SU-DHL-6 (cell line): ENCODE measurements around the gene ARHGAP1.

Source experiments
- H2AFZ ChIP-seq: fragments of 200-600 bp; sonication (generic); 2 replicates; pipeline ENCODE4 v1.6.1; 2014; ENCODE audit warnings: low read depth, mild to moderate bottlenecking, moderate library complexity, mixed read lengths, antibody characterized with exemption, low read length; ENCODE audit not compliant: severe bottlenecking
- H3F3A ChIP-seq: fragments of 200-600 bp; shearing (Covaris generic); 2 replicates; pipeline ENCODE4 v1.6.0; 2016; ENCODE audit warnings: antibody characterized with exemption, mild to moderate bottlenecking; ENCODE audit not compliant: insufficient read depth
- H3K27ac ChIP-seq: fragments of 200-600 bp; sonication (generic); 2 replicates; pipeline ENCODE4 v1.5.1; 2016; ENCODE audit warnings: low read depth, mild to moderate bottlenecking, low read length, moderate library complexity, mixed read lengths
- H3K27me3 ChIP-seq: fragments of 200-600 bp; sonication (generic), shearing (Covaris generic); 2 replicates; pipeline ENCODE4 v1.6.0; 2014; ENCODE audit warnings: mild to moderate bottlenecking, low read length
- H3K36me3 ChIP-seq: fragments of 200-600 bp; sonication (generic); 2 replicates; pipeline ENCODE4 v1.6.1; 2014; ENCODE audit warnings: mild to moderate bottlenecking, low read length, mixed read lengths
- H3K4me2 ChIP-seq: fragments of 300-600, 200-600 bp; shearing (Covaris generic), sonication (generic); 2 replicates; pipeline ENCODE4 v1.6.0; 2014; ENCODE audit warnings: low read length, low read depth, mild to moderate bottlenecking; ENCODE audit not compliant: poor library complexity, severe bottlenecking
- H3K4me3 ChIP-seq: fragments of 200-600 bp; sonication (generic); 2 replicates; pipeline ENCODE4 v1.5.1; 2014; ENCODE audit warnings: antibody characterized with exemption, low read length, mild to moderate bottlenecking, mixed read lengths; ENCODE audit not compliant: insufficient read depth, poor library complexity, severe bottlenecking
- H3K79me2 ChIP-seq: fragments of 200-600 bp; sonication (generic); 2 replicates; pipeline ENCODE4 v1.6.1; 2014; ENCODE audit warnings: mild to moderate bottlenecking, low read length, moderate library complexity; ENCODE audit not compliant: insufficient read depth
- H3K9ac ChIP-seq: fragments of 200-600 bp; sonication (generic); 2 replicates; pipeline ENCODE4 v1.7.0; 2014; ENCODE audit warnings: mild to moderate bottlenecking, low read length
- H3K9me2 ChIP-seq: fragments of 200-600 bp; sonication (generic); replicated peaks from 2 replicates; pipeline ENCODE4 v1.6.1; 2014; ENCODE audit warnings: low read length; ENCODE audit not compliant: insufficient read depth
- H3K9me3 ChIP-seq: fragments of 200-600 bp; sonication (generic); 2 replicates; pipeline ENCODE4 v1.6.1; 2014; ENCODE audit warnings: low read length, mixed read lengths; ENCODE audit not compliant: insufficient read depth
- H4K20me1 ChIP-seq: fragments of 200-600 bp; sonication (generic); 2 replicates; pipeline ENCODE4 v1.6.1; 2014; ENCODE audit warnings: low read depth, mild to moderate bottlenecking, antibody characterized with exemption, low read length, moderate library complexity, mixed read lengths
- EZH2phosphoT487 ChIP-seq: fragments of 200-600 bp; sonication (generic), shearing (Covaris generic); conservative IDR thresholded peaks from 2 replicates; pipeline ENCODE4 v1.6.1; 2018; ENCODE audit warnings: mild to moderate bottlenecking, antibody characterized with exemption, low read length, moderate library complexity, mixed read lengths
- TF ChIP-seq, protein P1 (sequence below): fragments of 200-600 bp; sonication (generic); IDR thresholded peaks from one replicate; pipeline ENCODE4 v1.5.1; 2017; ENCODE audit warnings: antibody characterized with exemption, mild to moderate bottlenecking, low read length, moderate library complexity; ENCODE audit not compliant: insufficient read depth, poor library complexity, severe bottlenecking

ARHGAP1 gene

DNA sequence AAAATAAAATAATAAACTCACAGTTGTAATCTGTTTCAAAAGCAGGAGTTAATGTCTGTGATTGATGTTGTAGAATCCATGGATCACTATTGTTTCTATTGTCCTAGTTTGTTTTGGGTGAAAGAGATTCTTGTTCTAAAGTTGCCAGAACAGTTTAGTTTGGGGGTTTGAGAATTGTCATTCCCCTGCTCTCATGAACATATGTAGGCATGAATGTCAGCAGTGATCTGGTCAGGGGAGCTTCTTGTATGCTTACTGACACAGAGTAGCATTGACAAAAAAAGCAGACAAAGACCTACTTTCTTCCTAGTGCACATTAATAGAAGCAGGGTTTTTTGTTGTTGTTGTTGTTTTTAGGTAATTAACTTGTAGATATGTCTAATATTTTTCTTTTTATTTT, 38.6 kb downstream of the ARHGAP1 start:
- no peaks in the 10 kb centered on the region for H3K27me3 ChIP-seq
- H3F3A ChIP-seq, result no peaks in the 10 kb centered on the region
- H3K27ac ChIP-seq, result no peak overlapping the region
- H3K9ac ChIP-seq, result no peak overlapping the region
- no peaks in the 10 kb centered on the region for H3K79me2 ChIP-seq
- no peak for TF ChIP-seq EZH2phosphoT487
- TF ChIP-seq, protein P1, sequence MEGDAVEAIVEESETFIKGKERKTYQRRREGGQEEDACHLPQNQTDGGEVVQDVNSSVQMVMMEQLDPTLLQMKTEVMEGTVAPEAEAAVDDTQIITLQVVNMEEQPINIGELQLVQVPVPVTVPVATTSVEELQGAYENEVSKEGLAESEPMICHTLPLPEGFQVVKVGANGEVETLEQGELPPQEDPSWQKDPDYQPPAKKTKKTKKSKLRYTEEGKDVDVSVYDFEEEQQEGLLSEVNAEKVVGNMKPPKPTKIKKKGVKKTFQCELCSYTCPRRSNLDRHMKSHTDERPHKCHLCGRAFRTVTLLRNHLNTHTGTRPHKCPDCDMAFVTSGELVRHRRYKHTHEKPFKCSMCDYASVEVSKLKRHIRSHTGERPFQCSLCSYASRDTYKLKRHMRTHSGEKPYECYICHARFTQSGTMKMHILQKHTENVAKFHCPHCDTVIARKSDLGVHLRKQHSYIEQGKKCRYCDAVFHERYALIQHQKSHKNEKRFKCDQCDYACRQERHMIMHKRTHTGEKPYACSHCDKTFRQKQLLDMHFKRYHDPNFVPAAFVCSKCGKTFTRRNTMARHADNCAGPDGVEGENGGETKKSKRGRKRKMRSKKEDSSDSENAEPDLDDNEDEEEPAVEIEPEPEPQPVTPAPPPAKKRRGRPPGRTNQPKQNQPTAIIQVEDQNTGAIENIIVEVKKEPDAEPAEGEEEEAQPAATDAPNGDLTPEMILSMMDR, result no peak
- no peak overlapping the region for H2AFZ ChIP-seq
- H4K20me1 ChIP-seq, result no peaks in the 10 kb centered on the region
- no peak overlapping the region for H3K4me2 ChIP-seq
- no peaks in the 10 kb centered on the region for H3K9me2 ChIP-seq
- H3K4me3 ChIP-seq, result no peak overlapping the region
- H3K36me3 ChIP-seq, result no peaks in the 10 kb centered on the region; the same call in 1 of the 2 replicates
- H3K9me3 ChIP-seq, result no peaks in the 10 kb centered on the region

DNA sequence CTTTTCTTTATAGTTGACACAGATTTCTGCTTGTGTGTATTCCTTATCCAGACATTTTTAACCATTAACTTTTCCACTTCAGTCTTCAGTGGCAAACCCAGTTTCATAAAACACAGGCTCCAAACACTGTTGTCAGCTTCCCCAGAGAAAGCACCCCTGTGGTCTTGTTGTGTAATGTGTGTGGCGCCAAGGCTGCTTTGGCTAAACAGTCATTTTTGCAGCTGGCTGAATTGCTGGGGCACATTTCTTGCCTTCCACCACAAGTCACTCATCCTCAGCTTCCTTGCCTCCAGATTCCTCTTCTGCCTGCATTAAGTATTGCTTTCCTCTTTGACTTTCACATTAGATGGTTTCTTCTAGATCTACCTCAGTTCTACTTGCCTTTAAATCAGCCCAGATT, 40.5 kb downstream of the ARHGAP1 start:
- no peak for TF ChIP-seq EZH2phosphoT487
- TF ChIP-seq, protein P1, result no peak
- Histone ChIP-seq H3K9me3 (no peaks in the 10 kb centered on the region), H3K4me2 (no peak overlapping the region), H3K9ac (no peak overlapping the region), H3K4me3 (no peak overlapping the region), H3K36me3 (peaks cover 8% of the 10 kb centered on the region), H4K20me1 (no peaks in the 10 kb centered on the region), H3K27ac (no peak overlapping the region), H3K9me2 (no peaks in the 10 kb centered on the region), H3K27me3 (no peaks in the 10 kb centered on the region), H3K79me2 (no peaks in the 10 kb centered on the region), H2AFZ (no peak overlapping the region), H3F3A (no peaks in the 10 kb centered on the region)

DNA sequence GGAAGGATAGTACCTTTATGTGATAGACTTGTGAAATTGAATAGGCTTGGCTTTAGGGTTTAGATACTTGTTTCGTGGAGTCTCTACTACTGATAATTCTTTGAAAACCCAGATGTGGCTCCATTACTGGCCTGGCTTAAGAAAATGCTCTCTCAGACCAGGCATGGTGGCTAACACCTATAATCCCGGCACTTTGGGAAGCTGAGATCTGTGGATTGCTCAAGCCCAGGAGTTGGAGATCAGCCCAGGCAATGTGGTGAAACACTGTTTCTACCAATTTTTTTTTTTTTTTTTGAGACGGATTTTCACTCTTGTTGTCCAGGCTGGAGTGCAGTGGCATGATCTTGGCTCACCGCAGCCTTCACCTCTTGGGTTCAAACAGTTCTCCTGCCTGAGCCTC, 42.2 kb downstream of the ARHGAP1 start:
- no peak overlapping the region for H2AFZ ChIP-seq
- no peaks in the 10 kb centered on the region for H3K9me3 ChIP-seq
- TF ChIP-seq, protein P1, result no peak
- TF ChIP-seq EZH2phosphoT487, result no peak
- no peaks in the 10 kb centered on the region for H3K79me2 ChIP-seq
- no peaks in the 10 kb centered on the region for H4K20me1 ChIP-seq
- H3K4me3 ChIP-seq, result no peak overlapping the region
- no peak overlapping the region for H3K27ac ChIP-seq
- no peak overlapping the region for H3K9ac ChIP-seq
- H3K9me2 ChIP-seq, result no peaks in the 10 kb centered on the region
- H3F3A ChIP-seq, result no peaks in the 10 kb centered on the region
- no peaks in the 10 kb centered on the region for H3K27me3 ChIP-seq
- H3K4me2 ChIP-seq, result no peak overlapping the region
- peaks cover 8% of the 10 kb centered on the region for H3K36me3 ChIP-seq

DNA sequence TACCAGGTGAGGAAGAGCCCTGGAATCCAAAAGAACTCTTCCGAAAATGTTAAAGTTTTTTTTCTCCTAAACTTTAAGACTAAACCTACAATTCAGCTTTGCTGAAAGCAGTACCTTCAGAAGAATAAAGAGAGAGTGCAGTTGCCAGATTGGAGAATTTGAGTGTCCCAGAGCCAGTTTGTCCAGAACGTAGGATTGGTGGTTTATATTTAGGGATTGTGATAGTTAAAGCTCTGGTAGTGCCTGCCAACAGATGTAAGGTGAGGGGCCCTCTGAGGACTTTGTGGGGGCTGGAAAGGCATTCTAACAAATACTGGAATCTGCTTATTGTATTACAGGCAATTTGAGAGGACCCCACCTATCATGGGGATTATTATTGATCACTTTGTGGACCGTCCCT, 43.2 kb downstream of the ARHGAP1 start:
- no peak overlapping the region for H3K4me3 ChIP-seq
- no peaks in the 10 kb centered on the region for H3K27me3 ChIP-seq
- H3K9me2 ChIP-seq, result no peaks in the 10 kb centered on the region
- peaks cover 8% of the 10 kb centered on the region for H3K36me3 ChIP-seq
- no peak overlapping the region for H2AFZ ChIP-seq
- H3F3A ChIP-seq, result no peaks in the 10 kb centered on the region
- H3K9me3 ChIP-seq, result no peaks in the 10 kb centered on the region
- TF ChIP-seq, protein P1, result no peak
- TF ChIP-seq EZH2phosphoT487, result no peak
- no peaks in the 10 kb centered on the region for H3K79me2 ChIP-seq
- no peak overlapping the region for H3K27ac ChIP-seq
- no peak overlapping the region for H3K4me2 ChIP-seq
- H3K9ac ChIP-seq, result no peak overlapping the region
- no peaks in the 10 kb centered on the region for H4K20me1 ChIP-seq
